PC-9 (cell line): Measurements from ENCODE around the gene S1PR5. TPM values are rescaled to one million over a fixed set of nuclear protein-coding genes. Genes with fewer than 3 reads are reported as not detected.
A peak's percentile ranks its signal among the peaks of the same experiment; 100 is the strongest.

Experiments
- BruUV-seq: library from RNA; stranded (reverse); fragments of 400-500 nt; replicated peaks from 2 replicates; lab custom pipeline; 2021; lab: Mats Ljungman, UMichigan
- CTCF ChIA-PET: fragments of 300-600 bp; sonication (Branson Sonifier 250); formaldehyde crosslinking; loops from one replicate; lab custom pipeline; 2022; ENCODE audit warnings: antibody characterized with exemption; lab: Charles Lee
- POLR2A ChIA-PET: fragments of 300-600 bp; sonication (Branson Sonifier 250); formaldehyde crosslinking; loops from one replicate; lab custom pipeline; 2022; ENCODE audit warnings: antibody characterized with exemption; ENCODE audit not compliant: unreplicated experiment; lab: Charles Lee
- DNase-seq, 2 experiments: peaks; one replicate each; pipeline versions ENCODE4 v3.0.0 to v3.0.0-alpha.2; 2015 to 2022; ENCODE audit warnings: mixed read lengths in 1 of 2
- H2AFZ ChIP-seq: fragments of 200-600 bp; sonication (generic); 2 replicates; pipeline ENCODE4 v1.8.1; 2017; ENCODE audit warnings: antibody characterized with exemption
- H3F3A ChIP-seq: fragments of 200-600 bp; sonication (generic); 2 replicates; pipeline ENCODE4 v1.8.1; 2017; ENCODE audit warnings: antibody characterized with exemption, mild to moderate bottlenecking, low read depth; ENCODE audit not compliant: insufficient read depth
- H3K27ac ChIP-seq: fragments of 200-600 bp; sonication (generic); 2 replicates; pipeline ENCODE4 v1.6.1; 2016; ENCODE audit warnings: mixed run types
- H3K27me3 ChIP-seq: fragments of 200-600 bp; sonication (generic); 2 replicates; pipeline ENCODE4 v1.6.1; 2016; ENCODE audit warnings: low read depth, mixed run types; ENCODE audit not compliant: insufficient read depth
- H3K36me3 ChIP-seq: fragments of 200-600 bp; sonication (generic); 2 replicates; pipeline ENCODE4 v1.6.1; 2016; ENCODE audit warnings: low read depth, mixed run types
- H3K4me1 ChIP-seq: fragments of 200-600 bp; sonication (generic); replicated peaks from 2 replicates; pipeline ENCODE4 v1.6.1; 2016; ENCODE audit warnings: mixed run types; ENCODE audit not compliant: insufficient read depth
- H3K4me2 ChIP-seq: fragments of 200-600 bp; sonication (generic); 2 replicates; pipeline ENCODE4 v1.6.1; 2017; ENCODE audit warnings: mixed run types
- H3K4me3 ChIP-seq: fragments of 200-600 bp; sonication (generic); 2 replicates; pipeline ENCODE4 v1.6.1; 2016; ENCODE audit warnings: mixed run types
- H3K79me2 ChIP-seq: fragments of 200-600 bp; sonication (generic); 2 replicates; pipeline ENCODE4 v1.6.1; 2017; ENCODE audit warnings: low read depth, mixed run types
- H3K9me2 ChIP-seq: fragments of 200-600 bp; sonication (generic); 2 replicates; pipeline ENCODE4 v1.8.1; 2017; ENCODE audit warnings: mild to moderate bottlenecking; ENCODE audit not compliant: insufficient read depth
- H3K9me3 ChIP-seq: fragments of 200-600 bp; sonication (generic); 2 replicates; pipeline ENCODE4 v1.8.1; 2016; ENCODE audit warnings: low read depth; ENCODE audit not compliant: insufficient read depth
- H4K20me1 ChIP-seq: fragments of 200-600 bp; sonication (generic); 2 replicates; pipeline ENCODE4 v1.8.1; 2017; ENCODE audit not compliant: insufficient read depth
- EZH2 ChIP-seq: fragments of 200-600 bp; sonication (generic); IDR thresholded peaks from 2 replicates; pipeline ENCODE4 v1.8.0; 2017; ENCODE audit warnings: antibody characterized with exemption, low read depth
- intact Hi-C: fragments of 100-400 bp; cut with micrococcal nuclease; formaldehyde crosslinking; loops from one replicate; pipeline ENCODE4 v1.10.0; 2022; ENCODE audit not compliant: unreplicated experiment
- total RNA-seq: library from RNA; stranded (reverse); gene quantifications from 2 replicates; pipeline ENCODE4 v1.2.3, GENCODE V29; 2021
- TF ChIP-seq, protein P1 (sequence below): fragments of 200-600 bp; sonication (generic); conservative IDR thresholded peaks from 2 replicates; pipeline ENCODE4 v1.6.1; 2017; ENCODE audit warnings: mixed run types, antibody characterized with exemption, mild to moderate bottlenecking, moderate library complexity

Gene S1PR5
- total RNA-seq, 1 experiment from 2014 or later: 9.5 TPM

GRCh38 chr19:10478476-10478875 is 38.8 kb downstream of the S1PR5 start:
- H2AFZ ChIP-seq: no peak overlapping the region
- TF ChIP-seq, protein P1, sequence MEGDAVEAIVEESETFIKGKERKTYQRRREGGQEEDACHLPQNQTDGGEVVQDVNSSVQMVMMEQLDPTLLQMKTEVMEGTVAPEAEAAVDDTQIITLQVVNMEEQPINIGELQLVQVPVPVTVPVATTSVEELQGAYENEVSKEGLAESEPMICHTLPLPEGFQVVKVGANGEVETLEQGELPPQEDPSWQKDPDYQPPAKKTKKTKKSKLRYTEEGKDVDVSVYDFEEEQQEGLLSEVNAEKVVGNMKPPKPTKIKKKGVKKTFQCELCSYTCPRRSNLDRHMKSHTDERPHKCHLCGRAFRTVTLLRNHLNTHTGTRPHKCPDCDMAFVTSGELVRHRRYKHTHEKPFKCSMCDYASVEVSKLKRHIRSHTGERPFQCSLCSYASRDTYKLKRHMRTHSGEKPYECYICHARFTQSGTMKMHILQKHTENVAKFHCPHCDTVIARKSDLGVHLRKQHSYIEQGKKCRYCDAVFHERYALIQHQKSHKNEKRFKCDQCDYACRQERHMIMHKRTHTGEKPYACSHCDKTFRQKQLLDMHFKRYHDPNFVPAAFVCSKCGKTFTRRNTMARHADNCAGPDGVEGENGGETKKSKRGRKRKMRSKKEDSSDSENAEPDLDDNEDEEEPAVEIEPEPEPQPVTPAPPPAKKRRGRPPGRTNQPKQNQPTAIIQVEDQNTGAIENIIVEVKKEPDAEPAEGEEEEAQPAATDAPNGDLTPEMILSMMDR: no peak
- TF ChIP-seq EZH2: no peak
- H3K27ac ChIP-seq: no peak overlapping the region
- 0 out of 2 replicates have a peak, but pooled peaks cover 4% of the 10 kb centered on the region for H4K20me1 ChIP-seq
- peak overlapping the region; percentile 41; the same call in 1 of the 2 replicates for H3K4me3 ChIP-seq
- H3K9me3 ChIP-seq: no peaks in the 10 kb centered on the region
- peaks cover 36% of the 10 kb centered on the region for H3F3A ChIP-seq
- no peak for DNase-seq
- H3K9me2 ChIP-seq: no peaks in the 10 kb centered on the region
- H3K4me1 ChIP-seq: peaks cover 14% of the 10 kb centered on the region
- intact Hi-C loops: loop anchor here (5.0 to 10.0 kb wide), 2 partner anchors 74 to 221 kb away; partner anchors contain the start of gene CDC37
- peak overlapping the region; percentile 97 for H3K4me2 ChIP-seq
- CTCF ChIA-PET: interaction anchor here (0.6 to 1.4 kb wide), 6 partner anchors 50 to 216 kb away, joined by 3 to 17 read pairs (median 4); no protein-coding TSS in a partner anchor
- no peaks in the 10 kb centered on the region for H3K79me2 ChIP-seq
- no peaks in the 10 kb centered on the region for H3K36me3 ChIP-seq
- POLR2A ChIA-PET: interaction anchor here (0.7 kb wide), 1 partner anchor 220 kb away, joined by 3 read pairs; no protein-coding TSS in a partner anchor
- H3K27me3 ChIP-seq: no peaks in the 10 kb centered on the region
- no TSS peak for BruUV-seq

GRCh38 chr19:10474962-10475451 is 42.2 kb downstream of the S1PR5 start:
- TF ChIP-seq EZH2: no peak
- TF ChIP-seq, protein P1: no peak
- Histone ChIP-seq H3K9me3 (no peaks in the 10 kb centered on the region), H3K27ac (no peak overlapping the region), H2AFZ (no peak overlapping the region), H3K4me1 (peaks cover 14% of the 10 kb centered on the region), H3K9me2 (no peaks in the 10 kb centered on the region), H3K4me2 (peak overlapping the region; percentile 8; the same call in 1 of the 2 replicates), H3K79me2 (no peaks in the 10 kb centered on the region), H3K36me3 (no peaks in the 10 kb centered on the region), H3K4me3 (no peak overlapping the region), H3F3A (peaks cover 27% of the 10 kb centered on the region), H4K20me1 (0 out of 2 replicates have a peak, but pooled peaks cover 4% of the 10 kb centered on the region), H3K27me3 (no peaks in the 10 kb centered on the region)
- DNase-seq: peak in 1 of 2 experiments; percentile 52
- intact Hi-C loops: loop anchor here (5.0 to 10.0 kb wide), 2 partner anchors 70 to 218 kb away; partner anchors contain the start of gene CDC37
- no TSS peak for BruUV-seq
- ChIA-PET CTCF (interaction anchor here (0.6 kb wide), 1 partner anchor 48 kb away, joined by 6 read pairs; no protein-coding TSS in a partner anchor), POLR2A (no interaction called here)

DNA sequence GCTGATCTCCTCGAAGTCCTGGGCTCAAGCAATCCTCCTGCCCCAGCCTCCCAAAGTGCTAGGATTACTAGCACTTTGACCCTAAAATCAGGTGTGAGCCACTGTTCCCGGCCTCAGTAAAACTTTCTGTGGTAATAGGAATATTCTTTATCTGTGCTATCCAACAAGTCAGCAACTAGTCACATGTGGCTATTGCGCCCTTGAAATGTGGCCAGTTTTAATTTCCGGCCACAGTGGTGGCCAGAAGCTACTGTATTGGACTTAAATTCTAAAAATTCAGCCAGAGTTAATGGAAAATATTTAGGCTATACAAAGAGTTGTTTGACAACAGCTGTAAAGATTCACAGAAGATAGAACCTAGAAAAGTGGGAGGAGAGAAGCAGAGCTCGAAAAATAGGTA is 44.1 kb downstream of the S1PR5 start:
- CTCF ChIA-PET: interaction anchor here (0.7 to 0.8 kb wide), 2 partner anchors 79 to 195 kb away, joined by 3 to 6 read pairs; no protein-coding TSS in a partner anchor
- Histone ChIP-seq H3K27me3 (no peaks in the 10 kb centered on the region), H4K20me1 (no peaks in the 10 kb centered on the region), H3K27ac (no peak overlapping the region), H3K9me3 (no peaks in the 10 kb centered on the region), H3K4me2 (no peak overlapping the region), H3K4me3 (no peak overlapping the region), H3K9me2 (no peaks in the 10 kb centered on the region), H3K79me2 (no peaks in the 10 kb centered on the region), H3K4me1 (peaks cover under 1% of the 10 kb centered on the region; the same call in 1 of the 2 replicates), H3F3A (peaks cover 17% of the 10 kb centered on the region), H3K36me3 (no peaks in the 10 kb centered on the region), H2AFZ (no peak overlapping the region)
- BruUV-seq: no TSS peak
- DNase-seq: no peak
- no peak for TF ChIP-seq EZH2
- TF ChIP-seq, protein P1: no peak
- intact Hi-C loops: loop anchor here (10.0 kb wide), 1 partner anchor 68 kb away; the partner anchor contains the start of gene CDC37
- POLR2A ChIA-PET: no interaction called here
